Measurements from ENCODE around the gene SARDH. TPM values are rescaled to one million over a fixed set of nuclear protein-coding genes. Genes with fewer than 3 reads are reported as not detected.

Gene SARDH
- total and polyA plus RNA-seq, 9 donors: 2.5 to 10.0 (median 3.3) TPM

DNA sequence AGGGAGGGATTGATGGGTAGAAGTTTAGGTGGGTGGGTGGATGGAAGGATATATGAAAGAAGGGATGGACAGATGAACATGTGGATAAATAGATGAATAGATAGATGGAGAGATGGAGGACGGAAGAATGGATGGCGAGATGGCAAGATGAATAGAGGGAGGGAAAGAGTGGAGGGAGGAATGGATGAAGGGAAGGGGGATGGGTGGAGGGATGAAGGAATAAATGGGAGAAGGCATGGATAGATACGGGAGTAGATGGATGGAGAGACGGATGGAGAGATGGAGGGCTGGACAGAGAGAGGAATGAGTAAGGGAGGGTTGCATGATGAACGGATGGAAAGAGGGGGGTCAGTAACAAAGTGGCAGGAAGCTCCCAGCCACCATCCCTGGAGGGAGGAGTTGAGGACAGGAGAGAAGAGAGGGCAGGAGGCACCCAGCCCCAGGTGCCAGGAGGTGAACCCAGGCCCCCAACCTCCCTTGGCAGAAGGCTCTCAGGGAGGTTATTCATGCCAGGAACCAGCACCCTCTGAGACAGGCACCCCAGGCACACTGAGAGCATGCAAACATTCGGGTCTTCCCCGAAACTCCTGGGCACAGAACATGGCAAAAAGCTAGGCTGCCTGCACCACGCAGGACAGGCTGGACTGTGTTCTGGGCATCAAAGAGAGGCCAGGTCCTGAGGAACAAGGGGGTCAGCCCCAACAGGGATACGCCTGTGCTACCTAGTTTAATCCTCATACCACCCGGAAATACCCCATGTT lies 9.1 kb downstream of the SARDH start:
- 77 to 86% (median 81%) methylated on average over 10 of the region's 10 CpGs for WGBS, 3 donors
- Histone ChIP-seq H3K27me3 (no peaks in the 10 kb centered on the region), H3K4me1 (ENCODE audit: insufficient read depth) (no peaks in the 10 kb centered on the region), H3K36me3 (no peaks in the 10 kb centered on the region), H3K27ac (no peak overlapping the region), H3K4me3 (no peak overlapping the region), H3K9me3 (no peaks in the 10 kb centered on the region)
- intact Hi-C loops (cut with DNase I): loop anchor here in 2 of 4 donors (5.0 to 10.0 kb wide), 3 partner anchors 197 to 324 kb away; partner anchors contain the start of genes ADAMTSL2 (in 1 of the 2) and MYMK (in 1 of the 2)
- TF ChIP-seq EP300 (IDR thresholded peaks at IDR 0.05) (no peak), POLR2A (IDR thresholded peaks at IDR 0.05) (no peak)
- TF ChIP-seq, protein P1, sequence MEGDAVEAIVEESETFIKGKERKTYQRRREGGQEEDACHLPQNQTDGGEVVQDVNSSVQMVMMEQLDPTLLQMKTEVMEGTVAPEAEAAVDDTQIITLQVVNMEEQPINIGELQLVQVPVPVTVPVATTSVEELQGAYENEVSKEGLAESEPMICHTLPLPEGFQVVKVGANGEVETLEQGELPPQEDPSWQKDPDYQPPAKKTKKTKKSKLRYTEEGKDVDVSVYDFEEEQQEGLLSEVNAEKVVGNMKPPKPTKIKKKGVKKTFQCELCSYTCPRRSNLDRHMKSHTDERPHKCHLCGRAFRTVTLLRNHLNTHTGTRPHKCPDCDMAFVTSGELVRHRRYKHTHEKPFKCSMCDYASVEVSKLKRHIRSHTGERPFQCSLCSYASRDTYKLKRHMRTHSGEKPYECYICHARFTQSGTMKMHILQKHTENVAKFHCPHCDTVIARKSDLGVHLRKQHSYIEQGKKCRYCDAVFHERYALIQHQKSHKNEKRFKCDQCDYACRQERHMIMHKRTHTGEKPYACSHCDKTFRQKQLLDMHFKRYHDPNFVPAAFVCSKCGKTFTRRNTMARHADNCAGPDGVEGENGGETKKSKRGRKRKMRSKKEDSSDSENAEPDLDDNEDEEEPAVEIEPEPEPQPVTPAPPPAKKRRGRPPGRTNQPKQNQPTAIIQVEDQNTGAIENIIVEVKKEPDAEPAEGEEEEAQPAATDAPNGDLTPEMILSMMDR (IDR thresholded peaks at IDR 0.05): no peak
- peak in 1 of 5 donors; percentile 2 for DNase-seq

DNA sequence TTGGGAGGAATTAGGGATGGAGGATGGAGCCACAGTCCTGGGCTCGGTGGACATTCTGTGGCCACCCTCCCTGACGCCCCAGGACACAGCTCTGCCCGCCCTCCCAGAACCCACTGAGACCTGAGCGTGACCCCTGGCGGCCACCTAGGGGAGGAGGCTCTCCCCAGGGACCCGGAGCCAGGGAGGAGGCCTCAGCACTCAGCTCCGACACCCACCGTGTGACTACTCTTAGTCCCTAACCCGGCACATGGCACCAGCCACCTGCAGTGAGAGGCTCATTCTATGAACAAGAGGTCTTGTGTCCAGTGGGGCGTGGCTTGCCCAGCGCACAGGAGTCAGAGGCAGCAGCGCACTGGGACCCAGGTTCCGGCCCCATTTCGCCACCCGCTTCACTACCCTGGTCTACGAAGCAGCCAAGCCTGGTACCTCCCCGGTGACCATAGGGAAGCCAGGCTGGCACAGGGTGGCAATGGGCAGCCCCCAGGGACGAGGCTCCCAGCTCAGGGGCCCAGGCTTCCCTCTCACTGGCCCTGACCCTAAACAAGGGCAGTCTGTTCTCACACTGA lies 10.2 kb downstream of the SARDH start:
- Histone ChIP-seq H3K36me3 (no peaks in the 10 kb centered on the region), H3K9me3 (no peaks in the 10 kb centered on the region), H3K4me1 (ENCODE audit: insufficient read depth) (no peaks in the 10 kb centered on the region), H3K4me3 (no peak overlapping the region), H3K27me3 (no peaks in the 10 kb centered on the region), H3K27ac (no peak overlapping the region)
- peak in 3 of 5 donors; percentile 16 to 25 (median 19) for DNase-seq
- 86 to 90% (median 87%) methylated on average over 16 to 18 of the region's 18 CpGs for WGBS, 3 donors
- intact Hi-C loops (cut with DNase I): loop anchor here in 2 of 4 donors (5.0 to 10.0 kb wide), 3 partner anchors 196 to 323 kb away; partner anchors contain the start of genes ADAMTSL2 (in 1 of the 2) and MYMK (in 1 of the 2)
- TF ChIP-seq POLR2A (IDR thresholded peaks at IDR 0.05): no peak
- no peak for TF ChIP-seq EP300 (IDR thresholded peaks at IDR 0.05)
- TF ChIP-seq, protein P1 (IDR thresholded peaks at IDR 0.05): no peak

DNA sequence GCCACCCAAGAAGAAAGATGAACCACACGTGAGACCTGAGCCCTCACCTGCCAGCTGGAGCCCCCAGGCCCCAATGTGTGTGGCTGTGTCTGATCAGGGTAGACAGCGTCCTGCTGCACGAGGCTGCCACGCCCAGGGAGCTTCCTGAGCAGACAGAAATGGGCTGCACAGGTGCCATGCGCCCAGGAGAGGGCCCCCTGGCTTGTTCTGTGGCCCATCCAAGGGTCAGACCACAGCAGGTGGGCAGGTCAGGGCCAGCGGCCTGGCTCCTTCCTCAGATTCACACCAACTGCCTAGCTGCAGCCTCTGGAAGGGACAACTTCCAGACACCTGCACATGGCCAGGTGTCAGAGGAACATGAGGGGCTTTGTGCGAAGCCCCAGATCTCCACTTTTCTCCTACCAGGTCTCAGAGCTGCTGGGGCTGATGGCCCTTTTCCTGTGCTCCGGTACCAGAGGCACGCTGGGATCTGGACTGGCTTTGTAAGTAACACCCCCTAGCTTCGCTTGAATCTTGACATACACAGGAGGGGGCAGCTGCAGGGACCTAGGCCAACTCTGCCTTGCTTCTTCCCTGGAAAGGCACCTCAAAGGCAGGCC lies 10.8 kb downstream of the SARDH start:
- intact Hi-C loops (cut with DNase I): loop anchor here in 2 of 4 donors (5.0 to 10.0 kb wide), 3 partner anchors 195 to 323 kb away; partner anchors contain the start of genes ADAMTSL2 (in 1 of the 2) and MYMK (in 1 of the 2)

More for the DNA sequence above, 10.8 kb downstream of the SARDH start:
- H3K9me3 ChIP-seq: no peaks in the 10 kb centered on the region
- DNase-seq: peak in 4 of 5 donors; percentile 10 to 18 (median 12)
- H3K27me3 ChIP-seq: no peaks in the 10 kb centered on the region
- no peak for TF ChIP-seq POLR2A (IDR thresholded peaks at IDR 0.05)
- TF ChIP-seq, protein P1 (IDR thresholded peaks at IDR 0.05): no peak
- no peak overlapping the region for H3K4me3 ChIP-seq
- no peak overlapping the region for H3K27ac ChIP-seq
- no peaks in the 10 kb centered on the region for H3K36me3 ChIP-seq
- H3K4me1 ChIP-seq (ENCODE audit: insufficient read depth): no peaks in the 10 kb centered on the region
- WGBS, 3 donors: 78 to 87% (median 79%) methylated on average over 10 of the region's 10 CpGs
